GM12874 (cell line): ENCODE data around the gene SPOCK3.

ENCODE experiments used
- CTCF ChIP-seq: IDR thresholded peaks from 2 replicates; pipeline ENCODE4 v1.5.1; 2011; ENCODE audit warnings: low read depth, mild to moderate bottlenecking, control low read depth, low read length, moderate library complexity; ENCODE audit not compliant: insufficient read depth

The SPOCK3 gene

DNA sequence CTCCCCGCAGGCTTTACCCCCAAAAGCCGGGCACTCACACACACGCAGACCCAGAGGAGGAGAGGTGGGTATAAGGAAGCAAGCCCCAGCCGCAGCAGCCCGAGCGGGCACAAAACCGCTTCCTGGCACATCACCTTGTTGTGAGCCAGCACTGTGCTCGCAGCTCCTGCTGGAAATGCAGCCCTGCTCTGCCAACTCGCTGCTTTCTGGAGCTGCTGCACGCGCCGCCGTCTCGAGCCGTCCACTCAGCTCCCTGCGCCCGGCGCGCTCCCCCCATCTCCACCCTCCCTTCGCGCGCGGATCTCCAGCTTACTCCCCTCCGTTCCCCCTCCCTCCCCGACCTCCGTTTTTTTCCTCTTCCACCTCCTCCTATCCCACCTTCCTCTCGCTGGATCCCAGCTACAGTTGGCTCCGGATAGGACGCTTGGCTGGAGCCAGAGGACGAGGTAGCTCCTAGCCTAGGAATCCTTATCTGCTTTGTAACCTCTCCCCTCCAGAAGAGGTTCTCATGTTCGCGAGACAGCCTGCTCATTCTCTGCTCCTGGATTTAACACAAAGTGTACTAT is at the start of gene SPOCK3:
Gene SPOCK3, minus strand, starts transcription at position 179 of the 566 bp plus-strand sequence.
- TF ChIP-seq CTCF, result no peak

DNA sequence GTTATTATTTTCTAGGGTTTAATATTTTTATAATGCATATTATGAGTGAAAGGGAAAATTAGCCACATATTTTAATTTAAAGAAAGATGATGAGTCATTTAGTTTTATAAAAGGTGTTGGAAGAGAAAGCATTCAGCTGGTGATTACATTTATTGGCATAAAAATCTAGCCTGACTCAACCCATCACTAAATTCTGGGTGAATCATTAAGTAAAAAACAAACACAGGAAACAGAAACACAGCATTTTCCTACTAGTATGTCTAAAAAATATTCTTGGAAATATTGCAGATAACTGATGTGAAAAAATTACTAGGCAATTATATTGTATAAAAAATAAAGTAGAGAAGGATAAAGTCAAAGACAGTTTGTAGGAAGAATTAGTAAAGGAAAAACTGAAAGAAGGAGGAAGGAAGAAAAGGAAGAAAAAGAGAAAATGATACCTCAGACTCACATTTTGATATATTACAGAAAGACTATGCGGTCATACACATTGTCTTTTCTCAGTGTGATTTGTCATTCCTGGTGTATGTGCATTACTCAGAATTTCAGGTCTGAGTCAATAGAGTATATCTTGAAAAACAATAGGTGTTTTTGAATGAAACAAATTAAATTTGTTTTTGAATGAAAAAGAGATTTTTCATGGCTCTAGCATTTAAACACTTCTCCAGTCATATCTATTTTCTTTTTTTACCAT is 48.0 kb upstream of the SPOCK3 start:
- TF ChIP-seq CTCF, result no peak

DNA sequence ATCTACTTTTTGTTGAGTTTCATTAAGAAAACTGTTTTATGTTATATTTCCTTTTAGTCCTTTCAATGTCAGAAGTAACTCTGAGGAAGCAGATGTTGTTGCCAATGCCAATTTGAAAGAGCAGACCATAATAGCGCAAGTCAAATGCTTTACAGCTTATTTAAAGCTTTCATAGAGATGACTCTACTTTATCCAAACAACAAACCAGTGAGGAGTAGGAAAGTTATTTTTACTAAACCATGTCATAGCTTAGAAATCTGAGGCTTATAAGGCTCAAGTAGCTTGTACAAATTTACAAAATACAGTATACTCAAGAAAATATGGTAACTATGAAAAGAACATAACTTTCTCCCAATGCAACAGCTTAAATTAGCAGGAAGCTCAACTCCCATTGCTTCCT is 40.1 kb upstream of the SPOCK3 start:
- TF ChIP-seq CTCF, result no peak

GRCh38 chr4:167265231-167265630 is 30.9 kb upstream of the SPOCK3 start:
- TF ChIP-seq CTCF, result no peak

GRCh38 chr4:167248271-167248670 is 14.0 kb upstream of the SPOCK3 start:
- no peak for TF ChIP-seq CTCF

GRCh38 chr4:167239627-167240026 is 5.3 kb upstream of the SPOCK3 start:
- no peak for TF ChIP-seq CTCF

GRCh38 chr4:167238226-167238625 is 3.9 kb upstream of the SPOCK3 start:
- no peak for TF ChIP-seq CTCF
